DOHH2 (cell line): Measurements from ENCODE around the gene AHCY.

ENCODE experiments used
- H3F3A ChIP-seq: fragments of 200-600 bp; sonication (generic), shearing (Covaris generic); 2 replicates; pipeline ENCODE4 v1.6.0; 2016; ENCODE audit warnings: antibody characterized with exemption, mild to moderate bottlenecking; ENCODE audit not compliant: control insufficient read depth, insufficient read depth
- H3K27ac ChIP-seq: fragments of 200-600 bp; sonication (generic); 2 replicates; pipeline ENCODE4 v1.5.1; 2014; ENCODE audit warnings: low read depth, mild to moderate bottlenecking, low read length, moderate library complexity
- H3K27me3 ChIP-seq: fragments of 200-600 bp; sonication (generic); 2 replicates; pipeline ENCODE4 v1.6.1; 2014; ENCODE audit warnings: mild to moderate bottlenecking, low read length, mixed read lengths; ENCODE audit not compliant: control insufficient read depth
- H3K36me3 ChIP-seq: fragments of 200-600 bp; sonication (generic); 2 replicates; pipeline ENCODE4 v1.6.1; 2014; ENCODE audit warnings: mild to moderate bottlenecking, low read length, moderate library complexity, mixed read lengths; ENCODE audit not compliant: control insufficient read depth
- H3K4me1 ChIP-seq: fragments of 200-600 bp; sonication (generic); 2 replicates; pipeline ENCODE4 v1.6.1; 2014; ENCODE audit warnings: mild to moderate bottlenecking, low read length, mixed read lengths; ENCODE audit not compliant: control insufficient read depth
- H3K4me2 ChIP-seq: fragments of 200-600 bp; sonication (generic); 2 replicates; pipeline ENCODE4 v1.6.0; 2014; ENCODE audit warnings: mild to moderate bottlenecking, low read length, moderate library complexity
- H3K4me3 ChIP-seq: fragments of 200-600 bp; sonication (generic); 2 replicates; pipeline ENCODE4 v1.5.1; 2014; ENCODE audit warnings: mild to moderate bottlenecking, low read length, mixed read lengths
- H3K79me2 ChIP-seq: fragments of 200-600 bp; sonication (generic); 2 replicates; pipeline ENCODE4 v1.6.1; 2014; ENCODE audit warnings: mild to moderate bottlenecking, low read length, mixed read lengths; ENCODE audit not compliant: control insufficient read depth
- H3K9me2 ChIP-seq: fragments of 200-600 bp; sonication (generic); replicated peaks from 2 replicates; pipeline ENCODE4 v1.6.1; 2014; ENCODE audit warnings: mild to moderate bottlenecking, low read length, mixed read lengths; ENCODE audit not compliant: control insufficient read depth
- H3K9me3 ChIP-seq: fragments of 200-600 bp; sonication (generic); 2 replicates; pipeline ENCODE4 v1.6.1; 2014; ENCODE audit warnings: antibody characterized with exemption, low read length, mixed read lengths; ENCODE audit not compliant: control insufficient read depth, insufficient read depth
- H4K20me1 ChIP-seq: fragments of 200-600 bp; sonication (generic); 2 replicates; pipeline ENCODE4 v1.6.0; 2014; ENCODE audit warnings: low read depth, mild to moderate bottlenecking, antibody characterized with exemption, low read length, moderate library complexity; ENCODE audit not compliant: control insufficient read depth, insufficient read depth
- CTCF ChIP-seq: fragments of 200-600 bp; sonication (generic); IDR thresholded peaks from one replicate; pipeline ENCODE4 v1.5.1; 2014; ENCODE audit warnings: antibody characterized with exemption, mild to moderate bottlenecking, low read depth, low read length; ENCODE audit not compliant: poor library complexity, severe bottlenecking
- EZH2phosphoT487 ChIP-seq: fragments of 200-600 bp; sonication (generic); IDR thresholded peaks from 2 replicates; pipeline ENCODE4 v1.6.1; 2017; ENCODE audit warnings: borderline replicate concordance, mild to moderate bottlenecking, antibody characterized with exemption, low read length, moderate library complexity, mixed read lengths

AHCY gene

GRCh38 chr20:34274694-34275093 is 28.5 kb downstream of the AHCY start:
- no peaks in the 10 kb centered on the region for H3K9me2 ChIP-seq
- H3K4me2 ChIP-seq: no peak overlapping the region
- H3K4me1 ChIP-seq: no peaks in the 10 kb centered on the region
- H3F3A ChIP-seq: peaks cover 4% of the 10 kb centered on the region; the same call in 1 of the 2 replicates
- H3K27me3 ChIP-seq: no peaks in the 10 kb centered on the region
- H3K79me2 ChIP-seq: no peaks in the 10 kb centered on the region
- H3K9me3 ChIP-seq: no peaks in the 10 kb centered on the region
- H3K27ac ChIP-seq: no peak overlapping the region
- H3K36me3 ChIP-seq: peaks cover 42% of the 10 kb centered on the region
- H4K20me1 ChIP-seq: no peaks in the 10 kb centered on the region
- no peak overlapping the region for H3K4me3 ChIP-seq
- TF ChIP-seq EZH2phosphoT487: no peak
- no peak for TF ChIP-seq CTCF

GRCh38 chr20:34271956-34272355 is 31.2 kb downstream of the AHCY start:
- no peak overlapping the region for H3K4me3 ChIP-seq
- H3K36me3 ChIP-seq: peaks cover 24% of the 10 kb centered on the region
- H3K27me3 ChIP-seq: no peaks in the 10 kb centered on the region
- no peaks in the 10 kb centered on the region for H3K79me2 ChIP-seq
- peaks cover 3% of the 10 kb centered on the region for H3K4me1 ChIP-seq
- H3K4me2 ChIP-seq: no peak overlapping the region
- TF ChIP-seq CTCF: no peak
- no peak for TF ChIP-seq EZH2phosphoT487
- no peaks in the 10 kb centered on the region for H3K9me2 ChIP-seq
- peaks cover 6% of the 10 kb centered on the region; the same call in 1 of the 2 replicates for H3F3A ChIP-seq
- H4K20me1 ChIP-seq: no peaks in the 10 kb centered on the region
- no peak overlapping the region for H3K27ac ChIP-seq
- H3K9me3 ChIP-seq: no peaks in the 10 kb centered on the region

GRCh38 chr20:34269996-34270627 is 33.0 kb downstream of the AHCY start:
- H3K27ac ChIP-seq: no peak overlapping the region
- no peaks in the 10 kb centered on the region for H3K9me2 ChIP-seq
- H4K20me1 ChIP-seq: no peaks in the 10 kb centered on the region
- H3F3A ChIP-seq: peaks cover 6% of the 10 kb centered on the region; the same call in 1 of the 2 replicates
- TF ChIP-seq EZH2phosphoT487: no peak
- no peak for TF ChIP-seq CTCF
- H3K4me2 ChIP-seq: no peak overlapping the region
- no peaks in the 10 kb centered on the region for H3K9me3 ChIP-seq
- H3K27me3 ChIP-seq: no peaks in the 10 kb centered on the region
- peaks cover 3% of the 10 kb centered on the region for H3K4me1 ChIP-seq
- no peaks in the 10 kb centered on the region for H3K79me2 ChIP-seq
- H3K36me3 ChIP-seq: peaks cover 13% of the 10 kb centered on the region
- no peak overlapping the region for H3K4me3 ChIP-seq
